SU-DHL-6 (cell line): ENCODE measurements around the gene GUF1.

Source experiments
- H2AFZ ChIP-seq: fragments of 200-600 bp; sonication (generic); 2 replicates; pipeline ENCODE4 v1.6.1; 2014; ENCODE audit warnings: low read depth, mild to moderate bottlenecking, moderate library complexity, mixed read lengths, antibody characterized with exemption, low read length; ENCODE audit not compliant: severe bottlenecking
- H3F3A ChIP-seq: fragments of 200-600 bp; shearing (Covaris generic); 2 replicates; pipeline ENCODE4 v1.6.0; 2016; ENCODE audit warnings: antibody characterized with exemption, mild to moderate bottlenecking; ENCODE audit not compliant: insufficient read depth
- H3K27ac ChIP-seq: fragments of 200-600 bp; sonication (generic); 2 replicates; pipeline ENCODE4 v1.5.1; 2016; ENCODE audit warnings: low read depth, mild to moderate bottlenecking, low read length, moderate library complexity, mixed read lengths
- H3K27me3 ChIP-seq: fragments of 200-600 bp; sonication (generic), shearing (Covaris generic); 2 replicates; pipeline ENCODE4 v1.6.0; 2014; ENCODE audit warnings: mild to moderate bottlenecking, low read length
- H3K36me3 ChIP-seq: fragments of 200-600 bp; sonication (generic); 2 replicates; pipeline ENCODE4 v1.6.1; 2014; ENCODE audit warnings: mild to moderate bottlenecking, low read length, mixed read lengths
- H3K4me2 ChIP-seq: fragments of 300-600, 200-600 bp; shearing (Covaris generic), sonication (generic); 2 replicates; pipeline ENCODE4 v1.6.0; 2014; ENCODE audit warnings: low read length, low read depth, mild to moderate bottlenecking; ENCODE audit not compliant: poor library complexity, severe bottlenecking
- H3K4me3 ChIP-seq: fragments of 200-600 bp; sonication (generic); 2 replicates; pipeline ENCODE4 v1.5.1; 2014; ENCODE audit warnings: antibody characterized with exemption, low read length, mild to moderate bottlenecking, mixed read lengths; ENCODE audit not compliant: insufficient read depth, poor library complexity, severe bottlenecking
- H3K79me2 ChIP-seq: fragments of 200-600 bp; sonication (generic); 2 replicates; pipeline ENCODE4 v1.6.1; 2014; ENCODE audit warnings: mild to moderate bottlenecking, low read length, moderate library complexity; ENCODE audit not compliant: insufficient read depth
- H3K9ac ChIP-seq: fragments of 200-600 bp; sonication (generic); 2 replicates; pipeline ENCODE4 v1.7.0; 2014; ENCODE audit warnings: mild to moderate bottlenecking, low read length
- H3K9me2 ChIP-seq: fragments of 200-600 bp; sonication (generic); replicated peaks from 2 replicates; pipeline ENCODE4 v1.6.1; 2014; ENCODE audit warnings: low read length; ENCODE audit not compliant: insufficient read depth
- H3K9me3 ChIP-seq: fragments of 200-600 bp; sonication (generic); 2 replicates; pipeline ENCODE4 v1.6.1; 2014; ENCODE audit warnings: low read length, mixed read lengths; ENCODE audit not compliant: insufficient read depth
- H4K20me1 ChIP-seq: fragments of 200-600 bp; sonication (generic); 2 replicates; pipeline ENCODE4 v1.6.1; 2014; ENCODE audit warnings: low read depth, mild to moderate bottlenecking, antibody characterized with exemption, low read length, moderate library complexity, mixed read lengths
- CTCF ChIP-seq: fragments of 200-600 bp; sonication (generic); IDR thresholded peaks from one replicate; pipeline ENCODE4 v1.5.1; 2017; ENCODE audit warnings: antibody characterized with exemption, mild to moderate bottlenecking, low read length, moderate library complexity; ENCODE audit not compliant: insufficient read depth, poor library complexity, severe bottlenecking
- EZH2phosphoT487 ChIP-seq: fragments of 200-600 bp; sonication (generic), shearing (Covaris generic); conservative IDR thresholded peaks from 2 replicates; pipeline ENCODE4 v1.6.1; 2018; ENCODE audit warnings: mild to moderate bottlenecking, antibody characterized with exemption, low read length, moderate library complexity, mixed read lengths

The GUF1 gene

GRCh38 chr4:44651425-44651824 is 26.8 kb upstream of the GUF1 start, which contains the start of gene YIPF7:
Gene YIPF7, minus strand, starts transcription at chr4:44651625. Its CDS starts 1,525 bp downstream, at chr4:44650100.
- Histone ChIP-seq H3K9me3 (no peaks in the 10 kb centered on the region), H3K27me3 (no peaks in the 10 kb centered on the region), H3K27ac (no peak within 1 kb of the TSS), H3K36me3 (no peaks in the 10 kb centered on the region), H2AFZ (no peak within 1 kb of the TSS), H3K4me2 (no peak within 1 kb of the TSS), H3K9ac (no peak within 1 kb of the TSS), H4K20me1 (no peaks in the 10 kb centered on the region), H3K4me3 (no peak within 1 kb of the TSS), H3F3A (no peaks in the 10 kb centered on the region), H3K79me2 (no peaks in the 10 kb centered on the region), H3K9me2 (no peaks in the 10 kb centered on the region)
- TF ChIP-seq CTCF = no peak

GRCh38 chr4:44652002-44652401 is 26.2 kb upstream of the GUF1 start:
- TF ChIP-seq CTCF (no peak), EZH2phosphoT487 (no peak)
- H3K9me2 ChIP-seq = no peaks in the 10 kb centered on the region
- H3F3A ChIP-seq = no peaks in the 10 kb centered on the region
- H4K20me1 ChIP-seq = no peaks in the 10 kb centered on the region
- no peak overlapping the region for H3K4me3 ChIP-seq
- no peak overlapping the region for H3K9ac ChIP-seq
- H3K4me2 ChIP-seq = no peak overlapping the region
- no peaks in the 10 kb centered on the region for H3K79me2 ChIP-seq
- H3K36me3 ChIP-seq = no peaks in the 10 kb centered on the region
- H2AFZ ChIP-seq = no peak overlapping the region
- no peak overlapping the region for H3K27ac ChIP-seq
- H3K9me3 ChIP-seq = no peaks in the 10 kb centered on the region
- no peaks in the 10 kb centered on the region for H3K27me3 ChIP-seq

- no peaks in the 10 kb centered on the region for H3K79me2 ChIP-seq
- no peak overlapping the region for H3K4me3 ChIP-seq
- H4K20me1 ChIP-seq = no peaks in the 10 kb centered on the region
- no peaks in the 10 kb centered on the region for H3F3A ChIP-seq
- TF ChIP-seq CTCF (no peak), EZH2phosphoT487 (no peak)
- H3K36me3 ChIP-seq = no peaks in the 10 kb centered on the region
- H3K9me3 ChIP-seq = no peaks in the 10 kb centered on the region
- H2AFZ ChIP-seq = no peak overlapping the region
- no peak overlapping the region for H3K9ac ChIP-seq
- no peak overlapping the region for H3K27ac ChIP-seq
- H3K27me3 ChIP-seq = no peaks in the 10 kb centered on the region
- no peak overlapping the region for H3K4me2 ChIP-seq
- H3K9me2 ChIP-seq = no peaks in the 10 kb centered on the region
These were observed 17.8 kb upstream of the GUF1 start for GRCh38 chr4:44660396-44660795.
